ENCODE data around the gene CTNNBL1. TPM values are rescaled to one million over a fixed set of nuclear protein-coding genes. Genes with fewer than 3 reads are reported as not detected.

The CTNNBL1 gene
- polyA plus RNA-seq (2012; rRNA removed), result 29.5 and 34.4 TPM in 2 replicates
- 32.3 and 35.1 TPM in 2 replicates for polyA plus RNA-seq (2012; cell fraction: cytosol; rRNA removed)
- polyA plus RNA-seq (2012; cell fraction: nucleus; rRNA removed), result 24.0 and 27.6 TPM in 2 replicates

GRCh38 chr20:37693635-37694626 is at the start of gene CTNNBL1:
Gene CTNNBL1 (plus strand): TSS chr20:37694030. CDS start chr20:37694123, 93 bp downstream.
- peak within 1 kb of the TSS; percentile 35 to 70; a peak in 3 of 4 replicates for H3K27ac ChIP-seq (ENCODE audit: low read depth in 2 of 2, low read length in 1 of 2)
- peak within 1 kb of the TSS; percentile 86 for H3K4me2 ChIP-seq
- H3K27me3 ChIP-seq (ENCODE audit: insufficient read depth), result peaks cover 8% of the 10 kb centered on the region; the same call in 1 of the 2 replicates
- under 1% methylated on average over 33 of the region's 54 CpGs for WGBS (ENCODE audit: low lambda C conversion rate)
- H3K36me3 ChIP-seq (replicated peaks in 1 of 2; ENCODE audit: control insufficient read depth in 1 of 2, insufficient read depth in 2 of 2, low read length in 1 of 2), result peaks cover 0 to 3% of the 10 kb centered on the region in 2 experiments
- no peaks in the 10 kb centered on the region for H3F3A ChIP-seq (replicated peaks; ENCODE audit: insufficient read depth)
- H2AFZ ChIP-seq (ENCODE audit: low read depth), result peak within 1 kb of the TSS; percentile 93
- peaks cover 46% of the 10 kb centered on the region for H3K79me2 ChIP-seq (ENCODE audit: insufficient read depth)
- peak; percentile 94 for DNase-seq
- ChIA-PET POLR2A (interaction anchor here (1.5 kb wide), 1 partner anchor 18 kb away, joined by 7 read pairs; no protein-coding TSS in a partner anchor), CTCF (interaction anchor here (0.6 to 2.3 kb wide), 5 partner anchors 18 to 130 kb away, joined by 3 to 9 read pairs (median 3); no protein-coding TSS in a partner anchor)
- no peaks in the 10 kb centered on the region for H4K20me1 ChIP-seq (ENCODE audit: insufficient read depth)
- H3K9ac ChIP-seq, result peak within 1 kb of the TSS; percentile 76
- H3K9me2 ChIP-seq, result no peaks in the 10 kb centered on the region
- H3K4me1 ChIP-seq (ENCODE audit: control insufficient read depth in 1 of 2, insufficient read depth in 2 of 2, low read depth in 1 of 2, low read length in 1 of 2), result peaks cover 0 to 10% of the 10 kb centered on the region in 2 experiments; a peak in 2 of 4 replicates
- peak within 1 kb of the TSS; percentile 80 to 96 for H3K4me3 ChIP-seq (ENCODE audit: low read depth in 2 of 2, low read length in 1 of 2)
- H3K9me3 ChIP-seq, result no peaks in the 10 kb centered on the region
- TF ChIP-seq POLR2AphosphoS5 (IDR thresholded peaks at IDR 0.05; ENCODE audit: low read depth, low read length) (peak; percentile 30; the same call in 1 of the 2 replicates), FOSL2 (IDR thresholded peaks at IDR 0.05; ENCODE audit: borderline replicate concordance, low read depth) (no peak), JUND (IDR thresholded peaks at IDR 0.05) (no peak), MXI1 (IDR thresholded peaks at IDR 0.05; ENCODE audit: low read depth, low read length) (peak; percentile 91), RAD21 (IDR thresholded peaks at IDR 0.05; ENCODE audit: low read length) (0 out of 2 replicates have a peak, but pooled peaks have one; percentile 2), RCOR1 (IDR thresholded peaks at IDR 0.05; ENCODE audit: low read length) (no peak), TAF1 (IDR thresholded peaks at IDR 0.05; ENCODE audit: borderline replicate concordance, low read depth, low read length) (peak; percentile 38; the same call in 1 of the 2 replicates), NRF1 (IDR thresholded peaks at IDR 0.05; ENCODE audit: low read depth, low read length) (no peak), YY1 (IDR thresholded peaks at IDR 0.05; ENCODE audit: low read depth) (peak; percentile 66; the same call in 1 of the 2 replicates), CTCF (IDR thresholded peaks at IDR 0.05) (no peak), NFIC (IDR thresholded peaks at IDR 0.05; ENCODE audit: borderline replicate concordance) (peak; percentile 65; the same call in 1 of the 2 replicates), IRF3 (IDR thresholded peaks at IDR 0.05; ENCODE audit: low read depth, low read length) (peak; percentile 31; the same call in 1 of the 2 replicates), REST (IDR thresholded peaks at IDR 0.05; ENCODE audit: low read depth, low read length) (peak; percentile 35; the same call in 1 of the 2 replicates), EP300 (IDR thresholded peaks at IDR 0.05; ENCODE audit: borderline replicate concordance in 1 of 2, low read depth in 1 of 2, low read length in 1 of 2) (0 out of 4 replicates have a peak, but pooled peaks of 1 of the 2 experiments have one; percentile 13), CHD2 (IDR thresholded peaks at IDR 0.05; ENCODE audit: low read length, partially characterized antibody) (peak; percentile 79), MAX (IDR thresholded peaks at IDR 0.05; ENCODE audit: low read depth) (0 out of 2 replicates have a peak, but pooled peaks have one; percentile 73), PBX3 (IDR thresholded peaks at IDR 0.05) (no peak), EZH2phosphoT487 (IDR thresholded peaks at IDR 0.05; ENCODE audit: borderline replicate concordance, low read depth) (no peak), ELF1 (IDR thresholded peaks at IDR 0.05) (peak; percentile 94), GABPA (IDR thresholded peaks at IDR 0.05; ENCODE audit: low read depth) (peak; percentile 63), RFX5 (IDR thresholded peaks at IDR 0.05; ENCODE audit: low read length) (peak; percentile 48; the same call in 1 of the 2 replicates), SIN3A (IDR thresholded peaks at IDR 0.05; ENCODE audit: borderline replicate concordance, low read depth, low read length) (peak; percentile 44; the same call in 1 of the 2 replicates)

All from SK-N-SH (cell line).